Endothelial cell of umbilical vein (primary cell): Measurements from ENCODE around the gene RAMACL.

Experiments used
- CTCF ChIP-seq, 2 donors: IDR thresholded peaks; 1 replicate in 1 of 2; 2 replicates in 1 of 2; pipeline ENCODE4 v1.5.1; 2011; ENCODE audit warnings: low read length in 2 of 2, mild to moderate bottlenecking in 2 of 2, moderate library complexity in 2 of 2, control low read depth in 1 of 2, inconsistent platforms in 1 of 2, low read depth in 1 of 2; ENCODE audit not compliant: insufficient read depth in 1 of 2; ENCODE audit errors: extremely low read depth in 1 of 2
- EZH2 ChIP-seq: IDR thresholded peaks from 2 replicates; pipeline ENCODE4 v1.6.1; 2012; ENCODE audit warnings: borderline replicate concordance, low read depth, mild to moderate bottlenecking, moderate library complexity, low read length, inconsistent platforms; ENCODE audit not compliant: severe bottlenecking
- GATA2 ChIP-seq: IDR thresholded peaks from 2 replicates; pipeline ENCODE4 v1.7.0; 2011; ENCODE audit warnings: low read depth, mild to moderate bottlenecking, moderate library complexity, mixed read lengths, low read length; ENCODE audit not compliant: insufficient read length, insufficient read depth
- MAX ChIP-seq: IDR thresholded peaks from 2 replicates; pipeline ENCODE4 v1.6.1; 2011; ENCODE audit not compliant: insufficient read depth, insufficient read length
- MYC ChIP-seq: IDR thresholded peaks from one replicate; pipeline ENCODE4 v1.6.1; 2011; ENCODE audit warnings: mild to moderate bottlenecking, low read depth, low read length
- POLR2A ChIP-seq: IDR thresholded peaks from 2 replicates; pipeline ENCODE4 v1.6.1; 2012; ENCODE audit warnings: low read depth, mild to moderate bottlenecking, control low read depth, low read length
- POLR2AphosphoS5 ChIP-seq: IDR thresholded peaks from 2 replicates; pipeline ENCODE4 v1.6.1; 2012; ENCODE audit warnings: low read depth, mild to moderate bottlenecking, control low read depth, low read length, moderate library complexity; ENCODE audit not compliant: insufficient read depth

GRCh38 chr6:166605752-166606151 is 19.3 kb upstream of the RAMACL start:
- TF ChIP-seq CTCF (IDR thresholded peaks at IDR 0.05; ENCODE audit: extremely low read depth in 1 of 2, insufficient read depth in 1 of 2, low read depth in 1 of 2, low read length in 2 of 2) (no peak), POLR2AphosphoS5 (no peak), GATA2 (no peak), MYC (no peak), EZH2 (no peak), MAX (no peak), POLR2A (no peak)
